AG09319 (cell line): ENCODE results near the gene BOLA3.

ENCODE experiments used
- DNase-seq: peaks from one replicate; pipeline ENCODE4 v3.0.0-alpha.2; 2010; ENCODE audit warnings: low read depth; ENCODE audit errors: extremely low read depth
- CTCF ChIP-seq: IDR thresholded peaks from 2 replicates; pipeline ENCODE4 v1.5.1; 2011; ENCODE audit warnings: low read depth, mild to moderate bottlenecking, inconsistent platforms, low read length, moderate library complexity

The BOLA3 gene

GRCh38 chr2:74148457-74149246 is 940 bp upstream of the BOLA3 start:
- no peak for DNase-seq

GRCh38 chr2:74146929-74147726 is 584 bp downstream of the BOLA3 start:
- no peak for TF ChIP-seq CTCF
- no peak for DNase-seq

More at GRCh38 chr2:74148457-74149246, 940 bp upstream of the BOLA3 start:
- no peak for TF ChIP-seq CTCF

GRCh38 chr2:74142340-74142739 is 5.4 kb downstream of the BOLA3 start:
- DNase-seq: no peak
- no peak for TF ChIP-seq CTCF

GRCh38 chr2:74138600-74139323 is 8.9 kb downstream of the BOLA3 start:
- peak; percentile 3; the same call in 1 of the 2 replicates for TF ChIP-seq CTCF
- DNase-seq: no peak

GRCh38 chr2:74137651-74138599 is 9.8 kb downstream of the BOLA3 start:
- DNase-seq: no peak
- no peak for TF ChIP-seq CTCF

GRCh38 chr2:74131901-74132300 is 15.8 kb downstream of the BOLA3 start:
- TF ChIP-seq CTCF: no peak
- DNase-seq: no peak
